GM12801 (cell line): ENCODE data around the gene ACOT13.

ENCODE experiments used
- CTCF ChIP-seq: IDR thresholded peaks from one replicate; pipeline ENCODE4 v1.5.1; 2011; ENCODE audit warnings: control low read depth; ENCODE audit not compliant: insufficient read length; ENCODE audit errors: extremely low read depth

Gene ACOT13

GRCh38 chr6:24650365-24650764 is 16.5 kb upstream of the ACOT13 start:
- no peak for TF ChIP-seq CTCF

- TF ChIP-seq CTCF = no peak
Measured at GRCh38 chr6:24655215-24655614, 11.7 kb upstream of the ACOT13 start.

GRCh38 chr6:24658573-24659560 is 8.0 kb upstream of the ACOT13 start:
- no peak for TF ChIP-seq CTCF

- TF ChIP-seq CTCF = no peak
Measured at GRCh38 chr6:24659561-24659960, 7.3 kb upstream of the ACOT13 start.

- TF ChIP-seq CTCF = no peak
Measured at GRCh38 chr6:24660105-24660504, 6.8 kb upstream of the ACOT13 start.

- no peak for TF ChIP-seq CTCF
Measured at GRCh38 chr6:24662236-24662635, 4.6 kb upstream of the ACOT13 start.

- TF ChIP-seq CTCF = no peak
Measured at GRCh38 chr6:24663189-24663588, 3.7 kb upstream of the ACOT13 start.
